ENCODE results near the gene SNUPN.

Gene SNUPN

DNA sequence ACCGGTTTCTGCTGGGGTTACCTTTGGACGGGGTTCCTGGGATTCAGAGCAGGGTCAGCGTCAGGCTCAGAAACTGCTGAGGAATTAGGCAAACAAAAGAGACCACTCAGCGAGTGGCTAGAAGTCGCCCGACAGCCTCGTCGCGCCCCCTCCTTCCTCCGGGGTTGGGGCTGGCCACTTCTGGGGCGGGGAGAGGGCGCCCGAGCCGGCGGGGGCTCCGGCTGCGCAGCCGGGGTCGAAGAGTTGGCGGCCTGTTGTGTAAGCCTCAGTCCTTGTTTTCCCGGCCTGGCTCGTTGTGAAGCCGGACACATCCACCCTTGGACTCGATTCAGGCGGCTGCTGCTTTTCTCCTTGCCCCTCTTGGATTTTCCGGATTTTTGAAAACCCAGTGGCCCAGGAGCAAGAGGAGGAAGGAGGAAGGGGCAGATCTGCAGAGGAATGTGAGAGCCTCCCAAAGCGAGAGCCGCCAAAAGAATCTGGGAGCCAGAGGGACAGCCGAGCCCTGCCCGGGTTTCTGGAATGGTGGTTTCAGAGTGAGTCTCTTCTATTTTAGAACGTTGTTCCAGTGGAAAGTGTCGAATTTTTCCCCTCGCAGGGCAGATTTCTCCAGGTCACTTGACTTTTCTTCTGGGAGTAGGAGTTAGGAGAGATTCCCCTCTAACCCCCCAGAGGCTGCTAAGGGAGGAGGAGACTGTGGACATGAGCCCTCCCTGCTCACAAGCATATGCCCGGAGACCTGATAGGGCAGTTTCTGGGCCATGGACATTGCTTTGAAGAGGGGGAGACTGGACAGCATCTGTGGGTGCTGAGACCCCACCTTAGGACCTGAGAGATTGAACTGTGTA is 22.9 kb upstream of the SNUPN start:
- peak in 1 of 2 donors; percentile 55 for DNase-seq
- TF ChIP-seq, protein P1, sequence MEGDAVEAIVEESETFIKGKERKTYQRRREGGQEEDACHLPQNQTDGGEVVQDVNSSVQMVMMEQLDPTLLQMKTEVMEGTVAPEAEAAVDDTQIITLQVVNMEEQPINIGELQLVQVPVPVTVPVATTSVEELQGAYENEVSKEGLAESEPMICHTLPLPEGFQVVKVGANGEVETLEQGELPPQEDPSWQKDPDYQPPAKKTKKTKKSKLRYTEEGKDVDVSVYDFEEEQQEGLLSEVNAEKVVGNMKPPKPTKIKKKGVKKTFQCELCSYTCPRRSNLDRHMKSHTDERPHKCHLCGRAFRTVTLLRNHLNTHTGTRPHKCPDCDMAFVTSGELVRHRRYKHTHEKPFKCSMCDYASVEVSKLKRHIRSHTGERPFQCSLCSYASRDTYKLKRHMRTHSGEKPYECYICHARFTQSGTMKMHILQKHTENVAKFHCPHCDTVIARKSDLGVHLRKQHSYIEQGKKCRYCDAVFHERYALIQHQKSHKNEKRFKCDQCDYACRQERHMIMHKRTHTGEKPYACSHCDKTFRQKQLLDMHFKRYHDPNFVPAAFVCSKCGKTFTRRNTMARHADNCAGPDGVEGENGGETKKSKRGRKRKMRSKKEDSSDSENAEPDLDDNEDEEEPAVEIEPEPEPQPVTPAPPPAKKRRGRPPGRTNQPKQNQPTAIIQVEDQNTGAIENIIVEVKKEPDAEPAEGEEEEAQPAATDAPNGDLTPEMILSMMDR (IDR thresholded peaks at IDR 0.05), result peak in 1 of 2 experiments; percentile 1
- H3K9me3 ChIP-seq, result no peaks in the 10 kb centered on the region
- peak overlapping the region; percentile 93 for H3K27ac ChIP-seq
- no peaks in the 10 kb centered on the region for H3K27me3 ChIP-seq
- H3K4me3 ChIP-seq, result peak overlapping the region; percentile 78 to 79
- intact Hi-C loops (cut with DNase I; ENCODE audit: low total_unique reads), result loop anchor here (10.0 kb wide), 1 partner anchor 156 kb away; no protein-coding TSS in a partner anchor
- peaks cover 0 to 64% (median 55%) of the 10 kb centered on the region in 4 donors for H3K4me1 ChIP-seq
- peaks cover 0 to 27% (median 14%) of the 10 kb centered on the region in 3 donors for H3K36me3 ChIP-seq

- peaks cover 0 to 27% (median 14%) of the 10 kb centered on the region in 3 donors for H3K36me3 ChIP-seq
- H3K4me3 ChIP-seq, result peak within 1 kb of the TSS; percentile 78 to 79
- DNase-seq, result peak; percentile 75 to 93
- H3K27me3 ChIP-seq, result no peaks in the 10 kb centered on the region
- H3K4me1 ChIP-seq, result peaks cover 0 to 56% (median 47%) of the 10 kb centered on the region in 4 donors
- intact Hi-C loops (cut with DNase I; ENCODE audit: low total_unique reads), result loop anchor here (10.0 kb wide), 1 partner anchor 157 kb away; no protein-coding TSS in a partner anchor
- peak within 1 kb of the TSS; percentile 93 for H3K27ac ChIP-seq
- TF ChIP-seq, protein P1 (IDR thresholded peaks at IDR 0.05), result peak; percentile 42 to 44
- no peaks in the 10 kb centered on the region for H3K9me3 ChIP-seq
These were observed 22.0 kb upstream of the SNUPN start, which contains the start of gene SNX33 for GRCh38 chr15:75647370-75648155. Gene SNX33 (plus strand): TSS chr15:75647912. CDS start chr15:75649103, 1,191 bp downstream.

GRCh38 chr15:75646944-75647364 is 21.4 kb upstream of the SNUPN start:
- intact Hi-C loops (cut with DNase I; ENCODE audit: low total_unique reads), result loop anchor here (10.0 kb wide), 1 partner anchor 158 kb away; no protein-coding TSS in a partner anchor

GRCh38 chr15:75646112-75646943 is 20.8 kb upstream of the SNUPN start:
- TF ChIP-seq, protein P1 (IDR thresholded peaks at IDR 0.05), result no peak
- Histone ChIP-seq H3K27me3 (no peaks in the 10 kb centered on the region), H3K36me3 (peaks cover 0 to 24% (median 14%) of the 10 kb centered on the region in 3 donors), H3K4me1 (peaks cover 0 to 43% (median 35%) of the 10 kb centered on the region in 4 donors), H3K4me3 (peak overlapping the region; percentile 78 to 79), H3K27ac (peak overlapping the region; percentile 93), H3K9me3 (no peaks in the 10 kb centered on the region)
- DNase-seq, result no peak
- intact Hi-C loops (cut with DNase I; ENCODE audit: low total_unique reads), result loop anchor here (10.0 kb wide), 1 partner anchor 158 kb away; no protein-coding TSS in a partner anchor

More at GRCh38 chr15:75646944-75647364, 21.4 kb upstream of the SNUPN start:
- peak overlapping the region; percentile 93 for H3K27ac ChIP-seq
- no peak for DNase-seq
- H3K27me3 ChIP-seq, result no peaks in the 10 kb centered on the region
- peak overlapping the region; percentile 78 to 79 for H3K4me3 ChIP-seq
- TF ChIP-seq, protein P1 (IDR thresholded peaks at IDR 0.05), result no peak
- peaks cover 0 to 27% (median 14%) of the 10 kb centered on the region in 3 donors for H3K36me3 ChIP-seq
- peaks cover 0 to 49% (median 41%) of the 10 kb centered on the region in 4 donors for H3K4me1 ChIP-seq
- no peaks in the 10 kb centered on the region for H3K9me3 ChIP-seq

All from tibial artery (tissue), 4 donors.